ENCODE measurements around the gene USP32.

GRCh38 chr17:60173304-60173819 is 218.6 kb downstream of the USP32 start:
- TF ChIP-seq CTCF (IDR thresholded peaks at IDR 0.05) (no peak), POLR2AphosphoS5 (IDR thresholded peaks at IDR 0.05) (no peak), POLR2A (IDR thresholded peaks at IDR 0.05) (no peak), EP300 (IDR thresholded peaks at IDR 0.05; ENCODE audit: low read depth) (no peak)
